NCI-H748 (cell line): ENCODE data around the gene STX5.
"Not testable (repeated sequence)": the region's sequence is repeated elsewhere in the genome, so short reads cannot be mapped to it uniquely, and the experiment has no call there.

Experiments
- DNase-seq: peaks from one replicate; lab custom pipeline; 2025; ENCODE audit not compliant: unreplicated experiment; lab: John Stamatoyannopoulos, UW

Gene STX5

GRCh38 chr11:62832336-62833234 lies 734 bp upstream of the STX5 start, which contains the start of gene TEX54:
Gene TEX54, minus strand, starts transcription at chr11:62832841.
- DNase-seq, result no peak

- no peak for DNase-seq
Measured at GRCh38 chr11:62830904-62831519, 839 bp downstream of the STX5 start.

GRCh38 chr11:62828130-62828529 lies 3.7 kb downstream of the STX5 start:
- DNase-seq, result not testable (repeated sequence)

DNA sequence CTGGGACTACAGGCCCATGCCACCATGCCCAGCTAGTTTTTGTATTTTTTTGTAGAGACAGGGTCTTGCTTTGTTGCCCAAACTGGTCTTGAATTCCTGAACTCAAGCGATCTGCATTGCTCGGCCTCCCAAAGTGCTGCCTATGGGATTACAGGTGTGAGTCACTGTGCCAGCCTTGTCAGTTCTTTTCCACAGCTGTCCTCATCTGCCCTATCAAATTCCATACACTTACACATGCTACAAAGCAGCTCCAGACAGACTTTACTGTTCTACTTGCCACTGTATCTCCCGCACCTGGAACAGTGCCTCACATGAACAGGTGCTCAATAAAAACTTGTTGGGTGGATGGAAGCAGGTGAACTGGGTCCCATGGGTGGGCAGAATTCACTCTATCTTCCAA lies 8.2 kb downstream of the STX5 start:
- no peak for DNase-seq

DNA sequence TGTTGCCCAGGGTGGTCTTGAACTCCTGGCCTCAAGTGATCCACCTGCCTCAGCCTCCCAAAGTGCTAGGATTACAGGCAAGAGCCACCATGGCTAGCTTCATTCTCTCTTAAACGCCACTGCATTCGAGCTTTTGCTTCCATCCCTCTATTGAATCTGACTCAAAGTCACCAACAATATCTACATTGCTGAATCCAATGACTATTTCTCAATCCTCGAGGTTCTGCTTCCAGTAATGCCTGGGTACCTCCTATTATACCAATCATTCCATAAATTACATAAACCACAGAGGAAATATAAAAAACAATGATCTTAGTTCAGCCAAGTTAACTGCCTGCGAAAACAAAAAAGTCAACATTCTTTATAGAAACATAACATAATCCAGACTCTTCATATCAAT lies 14.7 kb downstream of the STX5 start:
- no peak for DNase-seq

DNA sequence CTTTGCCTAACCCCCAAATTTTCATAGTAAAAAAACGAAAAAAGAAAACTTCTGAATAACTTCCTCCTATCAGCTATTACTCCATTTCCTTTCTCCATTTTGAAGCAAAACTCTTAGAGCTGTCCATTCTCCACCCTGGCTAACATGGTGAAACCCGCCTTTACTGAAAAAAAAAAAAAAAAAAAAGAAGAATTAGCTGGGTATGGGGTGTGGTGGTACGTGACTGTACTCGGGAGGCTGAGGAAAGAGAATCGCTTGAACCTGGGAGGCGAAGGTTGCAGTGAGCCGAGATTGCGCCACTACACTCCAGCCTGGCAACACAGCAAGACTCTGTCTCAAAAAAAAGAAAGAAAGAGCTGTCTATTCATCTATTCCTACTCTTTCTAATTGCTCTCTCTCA lies 15.3 kb downstream of the STX5 start:
- DNase-seq, result no peak

- no peak for DNase-seq
Measured at GRCh38 chr11:62811659-62812058, 20.2 kb downstream of the STX5 start.

GRCh38 chr11:62810748-62811147 lies 21.1 kb downstream of the STX5 start:
- no peak for DNase-seq

DNA sequence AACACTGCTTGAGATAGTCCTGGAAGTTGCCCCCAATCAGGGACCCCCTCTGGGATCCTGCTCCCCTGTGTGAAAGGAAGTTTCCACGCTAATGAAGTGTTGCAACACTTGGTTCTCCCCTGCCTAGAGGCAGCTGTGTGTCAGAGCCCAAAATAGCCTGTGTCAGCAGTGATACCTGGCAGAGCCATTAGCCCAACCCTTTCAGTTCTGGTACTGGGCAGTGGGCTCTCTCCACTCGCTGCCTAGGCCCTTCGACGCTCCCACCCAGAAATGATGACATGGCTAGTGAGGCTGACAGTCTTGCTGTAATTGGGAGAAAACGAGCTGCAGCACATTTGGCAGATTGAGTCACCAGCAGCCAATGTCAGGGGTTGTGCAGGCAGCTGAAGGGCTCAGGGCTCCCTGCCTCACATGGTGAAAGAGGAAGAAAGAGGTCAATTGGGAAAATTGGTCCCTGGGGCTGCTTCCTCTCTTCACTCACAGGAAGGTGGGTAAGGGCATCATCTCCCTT lies 25.2 kb downstream of the STX5 start:
- no peak for DNase-seq

GRCh38 chr11:62805961-62806441 lies 25.9 kb downstream of the STX5 start:
- peak; percentile 38 for DNase-seq

DNA sequence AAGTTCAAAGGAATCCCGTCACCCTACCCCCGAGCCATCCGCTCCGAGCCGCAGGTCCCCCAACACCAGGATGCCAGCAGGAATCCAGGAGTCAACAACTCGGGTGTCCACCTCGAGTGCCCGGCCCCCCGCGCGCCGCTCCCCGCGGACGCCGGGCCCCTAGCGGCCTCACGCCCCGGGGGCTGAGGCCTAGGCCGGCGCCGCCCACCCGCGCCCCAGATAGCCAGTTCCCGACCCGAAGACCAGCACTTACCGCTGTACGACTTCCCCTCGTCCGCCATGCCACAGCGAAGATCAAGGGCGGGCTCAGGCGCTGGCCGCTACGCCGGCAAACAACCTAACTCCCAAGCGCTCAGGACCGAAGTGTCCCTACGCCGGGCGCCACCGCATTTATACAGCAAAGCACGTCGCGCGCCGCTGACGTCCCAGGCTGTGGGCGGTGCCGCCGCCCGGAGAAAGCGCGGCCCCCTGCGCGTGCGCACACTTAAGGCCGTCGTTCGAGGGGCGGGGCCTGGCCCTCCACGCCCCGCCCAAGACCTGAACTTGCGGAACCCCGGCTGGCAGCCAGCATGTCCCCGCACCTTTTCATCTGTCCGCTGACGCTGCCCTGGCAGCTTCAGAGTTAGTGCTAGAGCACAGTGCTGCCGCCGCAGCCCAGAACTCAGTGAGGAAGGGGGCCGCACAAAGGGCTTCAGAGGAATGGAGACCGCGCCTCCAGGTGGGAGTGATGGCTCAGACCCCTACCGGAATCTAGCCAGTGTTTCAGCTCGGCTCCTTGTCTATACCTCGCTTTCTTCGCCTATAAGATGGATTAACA lies 26.6 kb downstream of the STX5 start, which contains the start of gene NXF1:
NXF1 (minus strand) TSS at position 365 of the 817 bp plus-strand sequence; CDS start at position 281, 84 bp downstream.
- peak; percentile 94 for DNase-seq

DNA sequence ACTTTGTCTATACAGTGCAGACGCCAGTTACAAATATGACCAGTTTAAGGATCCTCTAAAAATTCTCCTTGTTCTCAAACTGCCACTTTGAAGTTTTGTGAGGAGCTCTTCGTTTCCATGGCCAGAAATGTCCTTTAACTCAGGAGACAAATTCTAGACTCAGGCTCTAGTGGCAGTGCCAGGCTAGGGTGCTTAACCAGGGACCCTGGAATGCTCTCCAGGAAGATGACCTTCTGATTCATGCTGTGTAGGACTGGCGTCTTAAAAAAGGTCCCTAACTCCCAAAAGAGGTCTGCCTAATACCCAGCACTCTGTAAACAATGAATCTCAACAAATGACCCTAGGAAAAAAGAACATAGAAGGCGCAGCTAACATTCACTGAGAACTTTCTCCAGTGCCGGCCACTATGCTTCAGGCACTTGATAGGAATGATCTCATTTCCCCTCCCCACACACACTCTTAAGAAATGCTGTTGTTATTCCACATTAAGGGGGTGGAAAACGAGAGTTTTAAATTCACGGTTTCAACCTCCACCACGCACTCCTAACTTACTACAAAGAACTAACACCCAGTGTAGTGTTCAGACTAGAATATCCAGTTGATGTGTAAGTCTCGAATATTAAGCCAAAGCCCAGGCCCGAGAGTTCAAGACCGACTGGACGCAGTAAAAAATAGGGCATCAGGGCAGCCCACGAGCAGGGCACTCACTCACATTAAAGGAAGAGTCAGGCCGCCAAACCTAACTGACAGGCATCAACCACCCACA lies 27.4 kb downstream of the STX5 start:
- DNase-seq, result peak; percentile 53

DNA sequence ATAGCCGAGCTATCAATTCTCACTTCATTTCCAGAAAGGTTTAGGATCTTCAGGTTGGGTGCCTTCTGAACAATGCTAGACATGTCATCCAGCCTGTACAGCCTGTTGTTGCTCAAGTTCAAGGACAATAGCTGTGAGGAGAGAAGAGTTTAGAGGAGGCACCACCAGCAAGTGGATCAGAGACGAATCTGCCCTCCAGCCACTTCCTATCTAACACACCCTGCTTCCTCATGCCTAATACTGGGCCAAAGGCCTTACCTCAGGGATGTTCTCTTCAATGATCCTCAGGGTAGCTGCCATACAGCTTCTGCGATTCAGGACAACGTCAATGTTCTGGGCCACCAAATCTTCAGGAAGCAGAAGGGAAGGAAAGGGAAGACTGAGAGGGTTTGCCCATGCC lies 30.8 kb downstream of the STX5 start:
- no peak for DNase-seq

DNA sequence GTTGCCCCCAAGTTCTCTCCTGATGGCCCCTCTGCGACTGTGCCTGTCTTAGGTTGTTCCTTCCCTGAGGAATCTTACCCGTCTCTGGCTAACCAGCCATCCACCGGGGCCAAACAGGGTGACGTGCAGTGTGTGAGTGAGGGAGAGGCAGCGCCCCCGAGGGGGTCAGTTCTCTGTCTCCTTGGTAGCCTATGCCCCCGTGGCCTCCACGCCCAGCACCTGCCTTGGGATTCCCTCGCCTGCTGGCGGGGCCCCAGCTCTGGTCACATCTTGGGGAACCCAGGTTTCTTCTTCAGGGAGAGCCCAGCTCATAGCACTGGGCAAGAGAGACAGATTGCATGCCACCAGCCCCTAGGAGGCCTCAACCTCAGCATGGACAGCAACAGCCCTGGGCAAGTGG lies 32.4 kb downstream of the STX5 start:
- no peak for DNase-seq

DNA sequence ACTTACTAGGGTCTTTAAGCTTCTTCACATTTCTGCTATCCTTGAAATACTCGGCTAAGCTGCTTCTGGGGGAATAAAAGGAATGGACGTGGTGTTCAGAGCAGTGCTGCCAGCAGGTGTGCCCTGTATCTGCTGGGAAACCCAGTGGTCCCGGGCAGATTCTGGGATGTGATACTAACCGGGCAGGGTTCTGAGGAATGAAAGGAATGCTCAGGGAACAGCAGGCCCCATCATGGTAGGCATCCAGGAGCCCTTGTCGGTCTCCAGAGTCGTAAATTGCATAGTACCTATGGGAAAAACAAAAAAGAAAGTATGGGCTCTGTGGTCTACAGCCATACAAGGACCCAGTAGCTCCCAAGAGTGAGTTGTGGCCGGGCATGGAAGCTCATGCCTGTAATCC lies 35.6 kb downstream of the STX5 start:
- no peak for DNase-seq

GRCh38 chr11:62794201-62794775 lies 37.6 kb downstream of the STX5 start:
- DNase-seq, result no peak

DNA sequence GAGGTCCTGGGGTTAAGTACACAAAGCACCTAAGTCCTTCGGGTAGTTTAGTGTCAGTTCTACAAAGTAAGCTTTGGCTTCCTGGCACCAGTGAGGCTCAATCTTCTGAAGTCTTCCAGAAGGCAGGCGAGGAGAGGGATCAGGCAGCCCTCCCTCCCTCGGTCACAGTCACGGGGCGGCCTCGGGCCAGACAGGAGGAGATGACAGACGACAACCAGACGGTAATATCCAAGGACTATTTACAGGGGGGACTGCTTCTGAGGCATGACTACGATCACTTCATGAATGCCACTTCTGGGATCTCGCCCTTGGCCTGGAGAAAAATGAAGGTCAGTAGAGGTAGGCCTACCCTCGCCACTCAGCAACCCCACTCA lies 39.7 kb downstream of the STX5 start:
- DNase-seq, result no peak

DNA sequence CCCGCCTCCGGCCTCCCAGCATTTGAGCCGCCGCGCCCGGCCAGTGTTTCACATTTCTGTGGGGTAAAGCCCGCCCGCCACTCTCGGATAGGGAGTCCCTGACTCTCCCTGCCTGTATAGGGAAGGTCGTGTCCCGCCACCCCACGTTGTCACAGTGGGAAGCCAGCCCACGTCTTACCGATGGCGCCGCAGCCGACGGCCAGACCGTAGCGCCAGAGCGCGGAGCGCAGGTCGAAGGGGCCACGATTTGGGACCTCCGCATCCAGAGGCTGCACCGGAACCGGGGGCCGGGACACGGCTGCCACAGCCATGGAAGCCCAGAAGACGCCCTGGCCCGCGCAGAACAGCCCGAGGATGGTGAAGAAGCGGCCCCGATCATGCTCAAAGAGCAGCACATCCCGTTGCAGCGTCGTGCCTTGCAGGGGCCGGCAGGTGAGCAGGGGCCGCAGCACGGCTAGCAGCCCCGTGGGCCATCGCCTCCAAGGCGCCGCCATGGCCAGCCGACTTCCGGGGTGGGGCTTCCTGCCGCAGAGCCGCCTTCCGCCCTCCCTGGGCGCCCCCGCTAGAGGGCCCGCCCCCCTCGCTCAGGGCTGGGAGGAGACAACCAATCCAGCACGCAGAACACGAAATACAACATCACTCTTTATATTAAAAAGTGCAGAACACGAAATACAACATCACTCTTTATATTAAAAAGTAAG lies 40.2 kb downstream of the STX5 start, which contains the start of gene TMEM223:
TMEM223 (minus strand) TSS at position 506 of the 701 bp plus-strand sequence; CDS start at position 494, 12 bp downstream.
- peak; percentile 85 for DNase-seq

GRCh38 chr11:62789576-62789975 lies 42.3 kb downstream of the STX5 start:
- DNase-seq, result no peak
